Measurements from ENCODE around the gene GPR34. TPM values are rescaled to one million over a fixed set of nuclear protein-coding genes. Genes with fewer than 3 reads are reported as not detected.

The GPR34 gene
- total RNA-seq, 2 donors from 2014 or later: 3.8 to 8.5 TPM

DNA sequence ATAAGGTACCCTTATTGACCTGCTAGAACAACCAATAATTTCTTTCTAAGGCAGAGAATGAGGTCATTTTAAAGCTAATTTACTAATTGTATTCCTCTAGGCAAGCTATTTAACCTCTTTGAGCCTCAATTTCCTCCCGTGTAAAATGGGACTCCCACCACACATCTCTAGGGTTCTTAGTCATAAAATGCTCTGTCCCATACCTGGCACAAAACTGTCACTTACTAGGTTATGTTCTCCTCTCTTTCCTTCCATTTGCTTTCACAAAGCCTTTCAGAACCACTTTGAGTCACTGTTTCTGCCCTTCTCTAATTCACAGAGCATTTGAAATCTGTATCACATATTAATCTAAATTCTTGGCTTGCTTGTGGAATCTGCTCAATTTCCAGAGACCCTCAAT, 32.8 kb downstream of the GPR34 start:
- no peak for DNase-seq (ENCODE audit: low spot score)
- no peaks in the 10 kb centered on the region for H3K36me3 ChIP-seq

DNA sequence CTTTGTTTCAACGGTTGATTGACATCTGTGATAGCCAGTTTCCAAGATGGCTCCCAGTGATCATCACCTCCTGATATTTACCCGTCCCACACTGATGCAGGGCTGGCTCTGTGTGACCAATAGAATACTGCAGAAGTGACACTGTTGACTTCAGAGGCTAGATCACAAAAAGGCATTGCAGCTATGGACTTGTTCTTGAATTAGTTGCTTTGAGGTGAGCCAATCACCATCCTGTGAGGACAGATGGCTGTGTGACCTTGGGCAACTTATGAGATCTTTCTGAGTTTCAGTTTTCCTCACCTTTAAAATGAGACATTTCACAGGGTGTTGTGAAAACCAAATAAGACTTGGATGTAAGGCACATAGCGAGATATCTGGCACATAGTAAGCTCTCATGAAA, 33.4 kb downstream of the GPR34 start:
- TF ChIP-seq, protein P1, sequence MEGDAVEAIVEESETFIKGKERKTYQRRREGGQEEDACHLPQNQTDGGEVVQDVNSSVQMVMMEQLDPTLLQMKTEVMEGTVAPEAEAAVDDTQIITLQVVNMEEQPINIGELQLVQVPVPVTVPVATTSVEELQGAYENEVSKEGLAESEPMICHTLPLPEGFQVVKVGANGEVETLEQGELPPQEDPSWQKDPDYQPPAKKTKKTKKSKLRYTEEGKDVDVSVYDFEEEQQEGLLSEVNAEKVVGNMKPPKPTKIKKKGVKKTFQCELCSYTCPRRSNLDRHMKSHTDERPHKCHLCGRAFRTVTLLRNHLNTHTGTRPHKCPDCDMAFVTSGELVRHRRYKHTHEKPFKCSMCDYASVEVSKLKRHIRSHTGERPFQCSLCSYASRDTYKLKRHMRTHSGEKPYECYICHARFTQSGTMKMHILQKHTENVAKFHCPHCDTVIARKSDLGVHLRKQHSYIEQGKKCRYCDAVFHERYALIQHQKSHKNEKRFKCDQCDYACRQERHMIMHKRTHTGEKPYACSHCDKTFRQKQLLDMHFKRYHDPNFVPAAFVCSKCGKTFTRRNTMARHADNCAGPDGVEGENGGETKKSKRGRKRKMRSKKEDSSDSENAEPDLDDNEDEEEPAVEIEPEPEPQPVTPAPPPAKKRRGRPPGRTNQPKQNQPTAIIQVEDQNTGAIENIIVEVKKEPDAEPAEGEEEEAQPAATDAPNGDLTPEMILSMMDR (IDR thresholded peaks at IDR 0.05): no peak
- Histone ChIP-seq H3K4me3 (no peak overlapping the region), H3K4me1 (no peaks in the 10 kb centered on the region), H3K9me3 (peaks cover 0 to 6% of the 10 kb centered on the region in 2 donors), H3K36me3 (no peaks in the 10 kb centered on the region), H3K27ac (no peak overlapping the region), H3K27me3 (no peaks in the 10 kb centered on the region)
- no peak for DNase-seq (ENCODE audit: low spot score)

More for the DNA sequence above, 32.8 kb downstream of the GPR34 start:
- no peaks in the 10 kb centered on the region for H3K4me1 ChIP-seq
- no peaks in the 10 kb centered on the region for H3K27me3 ChIP-seq
- peaks cover 0 to 13% of the 10 kb centered on the region in 2 donors for H3K9me3 ChIP-seq
- TF ChIP-seq, protein P1 (IDR thresholded peaks at IDR 0.05): no peak
- no peak overlapping the region for H3K27ac ChIP-seq
- H3K4me3 ChIP-seq: no peak overlapping the region

DNA sequence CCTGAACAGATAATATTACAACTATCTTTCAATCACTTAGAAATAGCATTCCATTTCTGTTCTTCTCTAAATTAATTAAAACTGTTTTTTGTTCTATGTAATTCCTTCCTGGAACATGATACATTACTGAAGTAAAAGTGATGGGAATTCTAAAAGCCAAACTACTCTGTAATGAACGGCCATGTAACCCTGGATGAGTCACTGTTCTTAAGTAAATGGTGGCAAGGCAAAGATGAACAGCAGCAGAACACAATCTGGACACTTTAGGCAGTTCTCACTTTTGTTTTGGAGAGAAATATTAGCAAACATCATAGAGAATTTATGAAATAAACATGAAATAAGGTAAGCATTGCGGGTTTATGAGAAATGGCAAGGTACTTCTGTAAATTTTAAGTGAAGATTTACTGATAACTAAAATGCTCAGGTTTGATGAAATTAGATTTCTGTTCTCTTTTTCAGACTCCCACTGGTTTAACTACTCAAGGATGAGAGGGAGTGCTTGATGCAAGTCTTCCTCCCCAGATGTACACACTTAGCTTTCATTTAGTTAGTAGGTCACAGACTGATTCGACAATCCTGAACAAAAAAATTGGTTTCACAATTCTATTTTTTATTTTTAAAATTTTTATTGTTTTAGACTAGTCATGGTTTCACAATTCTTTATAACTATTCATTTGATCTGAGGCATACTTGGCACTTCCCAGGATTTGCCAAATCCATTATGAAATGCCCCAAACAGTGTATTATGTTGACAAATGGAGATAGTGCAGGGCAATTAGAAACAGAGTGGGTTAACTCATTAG, 34.2 kb downstream of the GPR34 start:
- no peaks in the 10 kb centered on the region for H3K36me3 ChIP-seq
- no peak for DNase-seq (ENCODE audit: low spot score)
- TF ChIP-seq, protein P1 (IDR thresholded peaks at IDR 0.05): no peak
- no peaks in the 10 kb centered on the region for H3K4me1 ChIP-seq
- no peak overlapping the region for H3K4me3 ChIP-seq
- no peaks in the 10 kb centered on the region for H3K9me3 ChIP-seq
- H3K27me3 ChIP-seq: no peaks in the 10 kb centered on the region
- no peak overlapping the region for H3K27ac ChIP-seq

DNA sequence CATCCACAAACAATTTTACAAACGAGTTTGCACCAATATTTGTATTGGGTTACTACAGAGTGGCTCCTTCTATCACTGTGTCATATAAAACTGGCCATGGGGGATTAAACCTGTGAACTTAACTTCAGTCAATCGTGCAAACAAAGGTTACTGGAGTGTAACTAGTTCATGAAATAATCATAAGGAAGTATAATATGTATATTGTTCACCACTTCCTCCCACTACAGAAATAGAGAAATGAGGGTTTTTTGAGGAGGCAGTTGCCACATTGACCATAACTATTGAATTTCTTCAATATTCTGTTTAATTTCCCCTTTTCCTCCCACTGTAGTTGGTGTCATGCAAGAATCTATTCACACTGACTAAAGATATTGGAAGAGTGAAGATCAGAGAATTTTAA, 35.1 kb downstream of the GPR34 start, which contains the start of gene GPR82:
GPR82 (plus strand) TSS at position 356 of the 400 bp plus-strand sequence. CDS start 2,846 bp downstream, outside the sequence.
- Histone ChIP-seq H3K9me3 (no peaks in the 10 kb centered on the region), H3K36me3 (no peaks in the 10 kb centered on the region), H3K27me3 (no peaks in the 10 kb centered on the region), H3K4me3 (no peak within 1 kb of the TSS), H3K27ac (no peak within 1 kb of the TSS), H3K4me1 (no peaks in the 10 kb centered on the region)
- DNase-seq (ENCODE audit: low spot score): no peak
- TF ChIP-seq, protein P1 (IDR thresholded peaks at IDR 0.05): no peak

DNA sequence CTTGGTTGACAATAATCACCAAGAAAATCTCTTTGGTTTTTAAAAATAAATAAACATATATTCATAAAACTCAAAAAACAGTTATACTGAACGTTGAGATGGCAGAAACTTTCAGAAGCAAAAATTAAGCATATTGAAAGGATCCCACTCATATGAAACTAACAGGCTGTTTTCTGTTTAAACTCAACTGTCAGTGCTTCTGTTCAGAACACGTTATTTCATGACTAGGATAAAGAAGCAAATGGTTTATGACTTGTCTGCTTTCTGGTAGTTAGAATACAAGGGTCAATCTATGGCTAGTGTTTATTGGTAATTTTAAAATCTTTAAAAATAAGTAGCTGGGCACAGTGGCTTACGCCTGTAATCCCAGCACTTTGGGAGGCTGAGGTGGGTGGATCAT, 39.4 kb downstream of the GPR34 start:
- no peaks in the 10 kb centered on the region for H3K36me3 ChIP-seq
- TF ChIP-seq, protein P1 (IDR thresholded peaks at IDR 0.05): no peak
- no peak for DNase-seq (ENCODE audit: low spot score)

More for the DNA sequence above, 39.4 kb downstream of the GPR34 start:
- Histone ChIP-seq H3K4me1 (no peaks in the 10 kb centered on the region), H3K27me3 (no peaks in the 10 kb centered on the region), H3K9me3 (no peaks in the 10 kb centered on the region), H3K27ac (no peak overlapping the region), H3K4me3 (no peak overlapping the region)

Measured in right atrium auricular region (tissue), 2 donors.